Measurements from ENCODE around the gene BCR. TPM values are rescaled to one million over a fixed set of nuclear protein-coding genes. Genes with fewer than 3 reads are reported as not detected.

Gene BCR
- total and polyA plus RNA-seq, 2 donors (not counting 1 experiment from before 2014, with no cell fraction given) = 30.2 to 46.4 TPM

GRCh38 chr22:23222793-23223568 is 42.7 kb downstream of the BCR start:
- Histone ChIP-seq H3K27me3 (replicated peaks in 1 of 4; ENCODE audit: control extremely low read depth in 1 of 4, control insufficient read depth in 3 of 4, insufficient read depth in 4 of 4, low read length in 3 of 4) (no peaks in the 10 kb centered on the region), H2AFZ (ENCODE audit: insufficient read depth, low read depth, low read length, poor library complexity, severe bottlenecking) (no peak overlapping the region), H3K4me1 (ENCODE audit: control insufficient read depth in 2 of 2, insufficient read depth in 2 of 2, low read length in 2 of 2) (peaks cover 45 to 60% of the 10 kb centered on the region in 2 donors), H3K4me2 (replicated peaks; ENCODE audit: low read depth, low read length, poor library complexity, severe bottlenecking) (no peak overlapping the region), H3K9ac (ENCODE audit: low read length) (no peak overlapping the region), H3K9me3 (ENCODE audit: control extremely low read depth in 1 of 3, control insufficient read depth in 2 of 3, insufficient read depth in 1 of 3, low read length in 2 of 3) (peaks cover 0 to 8% (median 5%) of the 10 kb centered on the region in 3 donors), H3K79me2 (ENCODE audit: control insufficient read depth, insufficient read depth, low read length) (peaks cover 96% of the 10 kb centered on the region), H3K4me3 (ENCODE audit: control extremely low read depth in 1 of 5, extremely low read depth in 1 of 5, insufficient read depth in 1 of 5, low read depth in 2 of 5, low read length in 4 of 5) (no peak overlapping the region), H3K27ac (ENCODE audit: low read length in 2 of 2) (no peak overlapping the region), H4K20me1 (ENCODE audit: control insufficient read depth, insufficient read depth, low read length, poor library complexity, severe bottlenecking) (peaks cover 29% of the 10 kb centered on the region), H3K36me3 (replicated peaks in 1 of 2; ENCODE audit: control extremely low read depth in 1 of 2, control insufficient read depth in 1 of 2, extremely low read depth in 1 of 2, insufficient read depth in 2 of 2, low read length in 1 of 2) (peaks cover 0 to 5% of the 10 kb centered on the region in 2 experiments)
- no peak for DNase-seq
- CTCF ChIA-PET = no interaction called here
- peaks cover 7% of the 10 kb centered on the region for H3K9me3 Mint-ChIP-seq (ENCODE audit: insufficient read depth)
- no peaks in the 10 kb centered on the region for H3K27me3 Mint-ChIP-seq
- H3K4me3 Mint-ChIP-seq = no peak overlapping the region
- ATAC-seq (ENCODE audit: low read depth) = no peak
- intact Hi-C loops (cut with micrococcal nuclease) = no loop called here
- TF ChIP-seq EZH2 (IDR thresholded peaks at IDR 0.05; ENCODE audit: borderline replicate concordance, insufficient read depth, low read depth, low read length, poor library complexity, severe bottlenecking) = no peak
- WGBS (ENCODE audit: insufficient coverage) = 93% methylated on average over 2 of the region's 4 CpGs
- no peak overlapping the region for H3K27ac Mint-ChIP-seq
- POLR2A ChIA-PET = no interaction called here
- peaks cover 53% of the 10 kb centered on the region for H3K4me1 Mint-ChIP-seq

GRCh38 chr22:23223569-23224317 is 43.4 kb downstream of the BCR start:
- H3K9me3 ChIP-seq (ENCODE audit: control extremely low read depth in 1 of 3, control insufficient read depth in 2 of 3, insufficient read depth in 1 of 3, low read length in 2 of 3) = peaks cover 0 to 13% (median 8%) of the 10 kb centered on the region in 3 donors
- no peak overlapping the region for H3K4me3 Mint-ChIP-seq
- intact Hi-C loops (cut with micrococcal nuclease) = no loop called here
- no peak overlapping the region for H3K27ac Mint-ChIP-seq
- peaks cover 45% of the 10 kb centered on the region for H3K4me1 Mint-ChIP-seq
- H2AFZ ChIP-seq (ENCODE audit: insufficient read depth, low read depth, low read length, poor library complexity, severe bottlenecking) = no peak overlapping the region
- no peaks in the 10 kb centered on the region for H3K27me3 Mint-ChIP-seq
- peaks cover 10% of the 10 kb centered on the region for H3K9me3 Mint-ChIP-seq (ENCODE audit: insufficient read depth)
- no peaks in the 10 kb centered on the region for H3K27me3 ChIP-seq (replicated peaks in 1 of 4; ENCODE audit: control extremely low read depth in 1 of 4, control insufficient read depth in 3 of 4, insufficient read depth in 4 of 4, low read length in 3 of 4)
- no peak overlapping the region for H3K4me3 ChIP-seq (ENCODE audit: control extremely low read depth in 1 of 5, extremely low read depth in 1 of 5, insufficient read depth in 1 of 5, low read depth in 2 of 5, low read length in 4 of 5)
- peaks cover 0 to 5% of the 10 kb centered on the region in 2 experiments for H3K36me3 ChIP-seq (replicated peaks in 1 of 2; ENCODE audit: control extremely low read depth in 1 of 2, control insufficient read depth in 1 of 2, extremely low read depth in 1 of 2, insufficient read depth in 2 of 2, low read length in 1 of 2)
- DNase-seq (no peak), ATAC-seq (ENCODE audit: low read depth) (no peak)
- H4K20me1 ChIP-seq (ENCODE audit: control insufficient read depth, insufficient read depth, low read length, poor library complexity, severe bottlenecking) = peaks cover 23% of the 10 kb centered on the region
- H3K4me2 ChIP-seq (replicated peaks; ENCODE audit: low read depth, low read length, poor library complexity, severe bottlenecking) = no peak overlapping the region
- ChIA-PET POLR2A (no interaction called here), CTCF (no interaction called here)
- H3K79me2 ChIP-seq (ENCODE audit: control insufficient read depth, insufficient read depth, low read length) = peaks cover 96% of the 10 kb centered on the region
- TF ChIP-seq CTCF (IDR thresholded peaks at IDR 0.05) (no peak), EZH2 (IDR thresholded peaks at IDR 0.05; ENCODE audit: borderline replicate concordance, insufficient read depth, low read depth, low read length, poor library complexity, severe bottlenecking) (no peak)
- H3K4me1 ChIP-seq (ENCODE audit: control insufficient read depth in 2 of 2, insufficient read depth in 2 of 2, low read length in 2 of 2) = peaks cover 37 to 52% of the 10 kb centered on the region in 2 donors
- 85% methylated on average over 8 of the region's 12 CpGs for WGBS (ENCODE audit: insufficient coverage)
- no peak overlapping the region for H3K27ac ChIP-seq (ENCODE audit: low read length in 2 of 2)
- no peak overlapping the region for H3K9ac ChIP-seq (ENCODE audit: low read length)

Measured in B cell (primary cell).